NCI-H510A treated with DMSO at 0.1 percent for 48 hours (cell line): ENCODE data around the gene TJAP1.
A peak's percentile ranks its signal among the peaks of the same experiment; 100 is the strongest.

ENCODE experiments used
- DNase-seq: peaks from one replicate; lab custom pipeline; 2025; lab: John Stamatoyannopoulos, UW

TJAP1 gene, protein sequence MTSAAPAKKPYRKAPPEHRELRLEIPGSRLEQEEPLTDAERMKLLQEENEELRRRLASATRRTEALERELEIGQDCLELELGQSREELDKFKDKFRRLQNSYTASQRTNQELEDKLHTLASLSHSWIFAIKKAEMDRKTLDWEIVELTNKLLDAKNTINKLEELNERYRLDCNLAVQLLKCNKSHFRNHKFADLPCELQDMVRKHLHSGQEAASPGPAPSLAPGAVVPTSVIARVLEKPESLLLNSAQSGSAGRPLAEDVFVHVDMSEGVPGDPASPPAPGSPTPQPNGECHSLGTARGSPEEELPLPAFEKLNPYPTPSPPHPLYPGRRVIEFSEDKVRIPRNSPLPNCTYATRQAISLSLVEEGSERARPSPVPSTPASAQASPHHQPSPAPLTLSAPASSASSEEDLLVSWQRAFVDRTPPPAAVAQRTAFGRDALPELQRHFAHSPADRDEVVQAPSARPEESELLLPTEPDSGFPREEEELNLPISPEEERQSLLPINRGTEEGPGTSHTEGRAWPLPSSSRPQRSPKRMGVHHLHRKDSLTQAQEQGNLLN

DNA sequence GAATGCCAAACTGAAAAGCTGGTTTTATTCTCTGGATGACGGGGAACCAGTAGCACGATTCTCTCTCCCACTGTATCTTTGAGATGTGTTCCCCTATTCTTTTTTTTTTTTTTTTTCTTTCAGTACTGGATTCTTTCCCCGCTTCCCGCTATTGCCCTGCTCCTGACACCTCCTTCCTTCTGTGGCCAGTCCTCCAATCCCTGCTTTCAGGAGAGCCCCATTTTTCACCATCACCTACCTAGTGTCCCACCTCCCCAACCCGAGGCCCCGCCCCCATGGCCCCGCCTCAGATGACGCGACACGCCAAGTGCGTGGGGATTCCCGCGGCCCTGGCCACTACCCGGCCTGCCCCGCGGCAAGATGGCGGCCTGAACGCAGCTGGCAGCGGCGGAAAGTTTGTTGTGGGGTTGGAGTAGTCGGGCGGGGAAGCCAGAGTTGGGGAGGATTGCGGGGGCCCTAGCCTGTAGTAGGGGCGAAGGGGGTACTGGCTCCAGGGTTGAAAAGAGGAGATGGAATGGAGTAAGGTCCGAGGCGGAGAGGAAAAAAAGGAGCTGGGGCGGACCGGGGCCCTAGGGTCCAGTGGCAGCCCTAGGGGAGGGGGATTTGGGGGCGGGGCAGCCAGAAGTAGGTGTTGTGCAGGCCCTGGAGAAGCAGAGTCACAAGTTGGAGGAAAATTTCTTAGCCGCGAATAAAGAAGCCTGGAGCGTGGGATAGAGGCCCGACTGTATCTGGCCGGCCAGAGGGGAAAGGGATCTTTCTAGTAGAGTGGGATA is at the start of gene TJAP1:
Gene TJAP1 (plus strand): TSS at position 336 of the 773 bp plus-strand sequence. CDS start 21,432 bp downstream, outside the sequence.
- DNase-seq: peak; percentile 93

DNA sequence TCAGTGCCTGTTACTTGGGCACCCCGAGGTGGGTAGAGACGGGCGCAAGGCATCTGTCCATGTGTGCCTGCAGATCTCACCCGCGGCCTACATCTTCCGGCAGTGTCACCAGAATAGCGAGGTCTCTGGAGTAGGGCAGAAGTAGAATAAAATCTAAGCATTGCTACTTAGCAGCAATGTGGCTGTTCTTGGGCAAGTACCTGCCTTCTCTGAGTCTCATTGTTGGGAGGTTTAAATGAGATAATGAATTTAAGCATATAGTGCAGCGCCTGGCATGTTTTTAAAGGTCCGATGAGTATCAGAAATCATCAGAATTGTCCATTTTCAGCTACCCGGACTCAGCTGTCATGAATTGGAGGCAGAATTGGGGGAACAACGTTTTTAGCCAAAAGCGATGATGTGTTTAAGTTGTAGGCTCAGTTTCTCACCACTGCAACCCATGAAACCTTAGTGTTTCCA is 49.2 kb upstream of the TJAP1 start:
- DNase-seq: peak; percentile 44

DNA sequence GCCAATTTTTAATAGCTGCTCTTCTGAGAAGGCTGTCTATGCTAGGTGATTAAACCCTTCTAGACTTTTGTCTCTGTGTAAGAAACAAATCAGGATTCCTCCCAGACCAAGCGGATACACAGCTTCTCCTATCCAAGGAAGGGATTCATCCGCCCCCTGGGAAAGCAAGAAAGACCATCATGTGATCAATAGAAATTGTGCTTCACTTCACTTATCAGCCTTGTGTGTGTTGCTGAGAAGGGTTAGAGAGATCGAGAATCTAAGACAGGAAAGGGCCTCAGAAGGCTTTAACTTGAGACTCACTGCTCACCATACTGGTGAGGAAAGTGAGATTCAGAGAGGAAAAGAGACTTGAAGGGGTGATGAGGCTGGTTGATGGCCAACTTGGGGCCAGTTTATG is 48.5 kb upstream of the TJAP1 start:
- DNase-seq: no peak

DNA sequence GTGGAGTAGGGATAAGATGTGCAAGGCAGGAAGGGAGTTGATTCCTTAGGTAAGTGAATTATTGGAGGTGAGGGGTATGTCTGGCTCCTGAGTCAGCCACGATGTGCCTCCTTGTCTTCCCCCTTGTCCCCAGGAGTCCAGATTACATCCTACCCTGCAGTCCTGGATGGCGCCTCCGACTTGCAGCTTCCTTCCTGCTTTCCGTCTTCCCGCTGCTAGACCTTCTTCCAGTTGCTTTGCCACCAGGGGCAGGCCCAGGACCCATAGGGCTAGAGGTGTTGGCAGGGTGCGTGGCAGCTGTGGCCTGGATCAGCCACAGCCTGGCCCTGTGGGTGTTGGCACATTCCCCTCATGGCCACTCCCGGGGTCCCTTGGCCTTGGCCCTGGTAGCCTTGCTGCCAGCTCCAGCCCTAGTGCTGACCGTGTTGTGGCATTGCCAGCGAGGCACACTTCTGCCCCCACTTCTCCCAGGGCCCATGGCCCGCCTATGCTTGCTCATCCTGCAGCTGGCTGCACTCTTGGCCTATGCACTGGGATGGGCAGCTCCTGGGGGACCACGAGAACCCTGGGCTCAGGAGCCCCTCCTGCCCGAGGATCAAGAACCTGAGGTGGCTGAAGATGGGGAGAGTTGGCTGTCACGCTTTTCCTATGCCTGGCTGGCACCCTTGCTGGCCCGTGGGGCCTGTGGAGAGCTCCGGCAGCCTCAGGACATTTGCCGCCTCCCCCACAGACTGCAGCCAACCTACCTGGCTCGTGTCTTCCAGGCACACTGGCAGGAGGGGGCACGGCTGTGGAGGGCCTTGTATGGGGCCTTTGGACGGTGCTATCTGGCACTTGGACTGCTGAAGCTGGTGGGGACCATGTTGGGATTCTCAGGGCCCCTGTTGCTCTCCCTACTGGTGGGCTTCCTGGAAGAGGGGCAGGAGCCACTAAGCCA is 45.1 kb upstream of the TJAP1 start:
- no peak for DNase-seq

DNA sequence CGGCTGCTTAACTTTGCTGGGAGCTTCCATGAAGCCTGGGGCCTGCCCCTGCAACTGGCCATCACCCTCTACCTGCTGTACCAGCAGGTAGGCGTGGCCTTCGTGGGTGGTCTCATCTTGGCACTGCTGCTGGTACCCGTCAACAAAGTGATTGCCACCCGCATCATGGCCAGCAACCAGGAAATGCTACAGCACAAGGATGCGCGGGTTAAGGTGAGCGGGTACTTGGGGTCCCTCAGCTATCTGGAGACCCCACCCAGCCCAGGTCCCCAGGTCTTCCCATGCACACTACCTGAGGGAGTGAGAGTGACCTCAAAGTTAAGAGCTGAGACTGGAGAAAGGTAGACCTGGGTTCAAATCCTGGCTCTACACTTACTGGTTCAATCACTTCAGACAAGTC is 44.2 kb upstream of the TJAP1 start:
- DNase-seq: no peak

DNA sequence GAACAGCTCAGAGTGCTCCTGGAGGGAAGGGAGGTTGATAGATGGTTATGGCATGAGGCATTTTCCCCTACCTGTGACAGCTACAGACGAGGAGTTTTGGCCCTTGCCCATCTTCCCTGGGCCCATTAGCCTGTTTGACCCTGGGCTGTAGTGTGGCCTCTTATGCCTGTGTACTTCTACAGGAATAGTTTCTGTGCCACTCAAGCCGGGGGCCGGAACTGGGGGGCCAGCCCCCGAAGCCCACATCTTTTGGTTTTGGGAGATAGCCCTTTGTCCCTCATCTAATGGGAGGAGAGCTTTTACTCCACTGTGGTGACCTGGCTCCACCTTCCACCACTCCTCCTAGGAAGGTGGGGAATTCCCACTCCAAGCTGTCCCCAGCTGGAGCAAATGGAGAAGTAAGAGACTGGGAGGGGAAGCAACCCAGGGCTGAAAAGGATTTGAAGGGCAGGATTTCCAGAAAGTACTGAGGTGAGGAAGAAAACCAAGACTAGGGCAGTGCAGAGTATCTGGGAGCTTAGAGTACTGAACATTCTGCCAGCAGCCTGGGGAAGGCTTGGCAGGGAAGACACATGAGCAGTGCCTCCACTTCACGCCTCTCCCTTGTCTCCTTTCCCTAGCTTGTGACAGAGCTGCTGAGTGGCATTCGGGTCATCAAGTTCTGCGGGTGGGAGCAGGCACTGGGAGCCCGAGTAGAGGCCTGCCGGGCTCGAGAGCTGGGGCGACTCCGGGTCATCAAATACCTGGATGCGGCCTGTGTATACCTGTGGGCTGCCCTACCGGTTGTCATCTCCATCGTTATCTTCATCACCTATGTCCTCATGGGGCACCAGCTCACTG is 43.1 kb upstream of the TJAP1 start:
- no peak for DNase-seq

DNA sequence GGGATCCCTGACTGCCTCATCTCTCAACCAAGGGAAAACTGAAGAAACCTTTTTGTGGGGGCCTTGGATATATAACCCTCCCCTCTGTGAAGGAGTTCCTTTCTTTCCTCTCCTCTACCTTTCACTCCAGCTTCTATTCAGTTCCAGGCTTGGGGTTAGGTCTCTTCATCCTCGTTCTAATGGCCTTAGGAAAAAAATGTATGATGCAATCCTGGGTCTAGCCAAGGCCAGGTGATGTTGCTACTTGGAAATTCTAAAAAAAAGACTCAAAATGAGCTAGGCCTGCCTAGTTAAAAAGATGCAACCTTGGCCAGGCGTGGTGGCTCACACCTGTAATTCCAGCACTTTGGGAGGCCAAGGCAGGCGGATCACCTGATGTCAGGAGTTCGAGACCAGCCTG is 42.4 kb upstream of the TJAP1 start:
- no peak for DNase-seq

DNA sequence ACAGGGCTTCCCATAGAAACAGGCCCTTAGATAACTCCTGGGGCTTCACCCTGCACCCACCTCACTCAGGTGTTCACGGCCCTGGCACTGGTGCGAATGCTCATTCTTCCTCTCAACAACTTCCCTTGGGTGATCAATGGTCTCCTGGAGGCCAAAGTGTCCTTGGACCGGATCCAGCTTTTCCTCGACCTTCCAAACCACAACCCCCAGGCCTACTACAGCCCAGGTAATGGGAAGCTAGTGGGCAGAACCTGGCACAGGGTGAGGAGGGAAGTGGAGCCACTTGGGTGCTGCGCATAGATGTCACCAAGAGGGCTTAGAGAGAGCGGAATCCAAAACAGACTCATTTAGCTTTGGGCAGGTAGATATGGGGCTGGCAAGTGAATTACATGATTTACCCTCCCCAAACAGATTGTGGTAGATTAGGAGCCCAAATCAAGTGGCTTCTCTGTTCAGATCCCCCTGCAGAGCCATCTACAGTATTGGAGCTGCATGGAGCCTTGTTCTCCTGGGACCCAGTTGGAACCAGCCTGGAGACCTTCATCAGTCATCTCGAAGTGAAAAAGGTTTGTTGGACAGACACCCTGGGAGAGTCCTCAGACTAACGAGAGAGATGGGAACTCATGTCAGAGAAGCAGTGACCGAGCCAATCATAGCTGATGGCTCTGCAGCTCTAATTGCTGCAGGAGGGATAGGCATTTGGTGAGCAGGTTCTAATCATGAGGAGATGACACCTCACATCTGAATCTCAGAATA is 41.5 kb upstream of the TJAP1 start:
- DNase-seq: no peak

DNA sequence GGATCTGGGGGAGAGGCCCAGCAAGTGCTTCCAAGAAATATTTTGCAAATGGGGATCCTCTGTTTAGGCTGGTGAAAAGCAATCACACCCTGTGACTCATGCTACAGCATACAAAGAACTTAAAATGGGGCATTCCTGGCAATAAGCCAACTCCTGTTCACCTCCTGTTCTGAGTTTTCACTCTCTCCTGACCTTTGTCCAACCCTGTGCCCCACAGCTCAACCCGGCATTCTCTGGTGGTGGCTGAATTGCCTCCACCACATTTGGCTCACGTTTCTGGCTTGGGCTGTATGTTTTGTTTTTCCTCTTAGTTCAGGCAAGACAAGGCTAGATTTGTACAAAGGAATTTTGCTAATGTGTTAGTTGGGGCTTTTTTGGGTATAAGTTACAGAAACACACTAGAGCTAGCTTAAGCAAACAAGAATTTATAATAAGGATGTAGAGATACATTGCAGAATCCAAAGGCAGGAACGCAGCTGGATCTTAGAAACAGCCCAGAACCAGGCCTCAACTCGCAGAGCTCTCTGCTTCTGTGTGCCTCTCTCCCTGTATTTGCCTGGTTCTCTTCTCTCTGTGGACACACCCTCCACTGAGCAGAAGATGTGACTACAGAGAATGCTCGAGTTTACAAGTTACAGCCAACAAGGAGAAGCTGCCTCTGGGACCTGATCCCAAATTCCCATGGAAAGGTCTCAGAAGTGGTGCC is 40.6 kb upstream of the TJAP1 start:
- DNase-seq: no peak

DNA sequence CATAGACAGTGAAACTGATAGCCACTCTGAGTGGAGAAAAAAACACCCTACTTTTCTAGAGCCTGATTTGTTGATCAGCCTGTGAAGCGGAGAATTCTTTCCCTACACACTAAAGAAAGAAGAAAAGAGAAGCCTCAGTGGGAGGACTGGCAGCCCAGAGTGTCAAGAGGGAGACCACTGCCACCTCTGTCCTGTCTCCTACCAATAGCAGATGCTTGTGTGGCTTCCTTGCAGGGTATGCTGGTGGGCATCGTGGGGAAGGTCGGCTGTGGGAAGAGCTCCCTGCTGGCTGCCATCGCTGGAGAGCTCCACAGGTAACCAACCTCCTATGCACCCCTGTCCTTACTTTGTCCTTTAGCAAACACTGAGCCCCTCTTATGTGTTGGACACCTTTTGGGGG is 39.7 kb upstream of the TJAP1 start:
- DNase-seq: no peak

DNA sequence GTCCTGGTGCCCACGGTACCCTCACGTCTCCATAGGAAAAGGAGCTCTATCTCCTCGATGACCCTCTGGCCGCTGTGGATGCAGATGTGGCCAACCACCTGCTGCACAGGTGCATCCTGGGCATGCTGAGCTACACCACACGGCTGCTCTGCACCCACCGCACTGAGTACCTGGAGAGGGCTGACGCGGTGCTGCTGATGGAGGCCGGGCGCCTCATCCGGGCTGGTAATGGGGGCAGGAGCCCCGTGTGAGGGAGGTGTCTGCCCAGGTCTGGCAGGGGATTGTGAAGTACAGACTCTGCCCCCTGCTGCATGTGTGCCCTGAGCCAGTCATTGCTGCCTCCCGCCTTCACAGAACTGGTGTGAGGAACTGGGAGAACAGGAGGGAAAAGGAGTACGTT is 34.4 kb upstream of the TJAP1 start:
- DNase-seq: no peak

DNA sequence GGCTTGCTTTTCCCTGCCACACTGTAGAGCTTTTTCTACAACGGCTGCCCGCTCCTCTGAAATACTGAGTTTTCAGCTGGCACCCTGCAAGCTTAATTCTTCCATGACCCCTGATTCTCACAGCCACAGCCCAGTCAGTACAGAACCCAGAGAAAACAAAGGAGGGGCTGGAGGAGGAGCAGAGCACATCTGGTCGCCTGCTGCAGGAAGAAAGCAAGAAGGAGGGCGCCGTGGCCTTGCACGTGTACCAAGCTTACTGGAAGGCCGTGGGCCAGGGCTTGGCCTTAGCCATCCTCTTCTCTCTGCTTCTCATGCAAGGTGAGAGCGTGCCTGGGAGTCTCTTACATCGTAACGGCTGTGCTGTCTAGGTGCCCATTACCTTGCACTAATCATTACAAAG is 33.3 kb upstream of the TJAP1 start:
- DNase-seq: no peak

DNA sequence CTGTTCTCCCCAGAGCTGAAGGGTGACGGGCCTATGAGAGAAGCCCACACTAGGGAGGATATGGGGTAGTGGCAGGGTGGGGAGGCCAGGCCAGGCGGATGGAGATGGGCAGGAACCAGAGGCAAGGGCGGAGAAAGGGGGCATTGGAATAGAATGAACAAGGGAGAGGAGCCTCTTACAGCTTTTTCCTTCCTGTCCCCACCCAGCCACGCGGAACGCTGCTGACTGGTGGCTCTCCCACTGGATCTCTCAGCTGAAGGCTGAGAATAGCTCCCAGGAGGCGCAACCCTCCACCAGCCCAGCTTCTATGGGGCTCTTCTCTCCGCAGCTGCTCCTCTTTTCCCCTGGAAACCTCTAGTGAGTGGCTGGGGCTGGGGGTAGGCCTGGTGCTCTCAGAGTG is 32.8 kb upstream of the TJAP1 start:
- DNase-seq: no peak

DNA sequence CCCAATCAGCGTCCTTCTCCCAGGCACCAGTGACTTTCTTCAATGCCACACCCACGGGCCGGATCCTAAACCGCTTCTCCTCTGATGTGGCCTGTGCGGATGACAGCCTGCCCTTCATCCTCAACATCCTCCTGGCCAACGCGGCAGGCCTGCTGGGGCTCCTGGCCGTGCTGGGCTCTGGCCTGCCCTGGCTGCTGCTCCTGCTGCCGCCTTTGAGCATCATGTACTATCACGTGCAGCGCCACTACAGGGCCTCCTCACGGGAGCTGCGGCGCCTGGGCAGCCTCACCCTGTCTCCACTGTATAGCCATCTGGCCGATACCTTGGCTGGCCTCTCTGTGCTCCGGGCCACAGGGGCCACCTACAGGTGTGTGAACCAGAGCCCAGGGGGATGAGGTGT is 31.8 kb upstream of the TJAP1 start:
- no peak for DNase-seq

DNA sequence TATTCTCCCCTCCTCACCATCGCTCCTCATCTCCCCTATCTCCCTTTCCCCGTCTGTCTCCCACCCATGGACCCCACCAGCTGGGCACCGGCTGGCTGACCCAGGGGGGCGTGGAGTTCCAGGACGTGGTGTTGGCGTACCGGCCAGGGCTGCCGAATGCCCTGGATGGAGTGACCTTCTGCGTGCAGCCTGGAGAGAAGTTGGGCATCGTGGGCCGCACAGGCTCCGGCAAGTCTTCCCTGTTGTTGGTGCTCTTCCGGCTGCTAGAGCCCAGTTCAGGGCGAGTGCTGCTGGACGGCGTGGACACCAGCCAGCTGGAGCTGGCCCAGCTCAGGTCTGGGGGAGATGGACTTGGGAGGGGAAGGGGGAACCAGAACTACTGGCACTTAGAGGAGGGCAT is 29.8 kb upstream of the TJAP1 start:
- no peak for DNase-seq

DNA sequence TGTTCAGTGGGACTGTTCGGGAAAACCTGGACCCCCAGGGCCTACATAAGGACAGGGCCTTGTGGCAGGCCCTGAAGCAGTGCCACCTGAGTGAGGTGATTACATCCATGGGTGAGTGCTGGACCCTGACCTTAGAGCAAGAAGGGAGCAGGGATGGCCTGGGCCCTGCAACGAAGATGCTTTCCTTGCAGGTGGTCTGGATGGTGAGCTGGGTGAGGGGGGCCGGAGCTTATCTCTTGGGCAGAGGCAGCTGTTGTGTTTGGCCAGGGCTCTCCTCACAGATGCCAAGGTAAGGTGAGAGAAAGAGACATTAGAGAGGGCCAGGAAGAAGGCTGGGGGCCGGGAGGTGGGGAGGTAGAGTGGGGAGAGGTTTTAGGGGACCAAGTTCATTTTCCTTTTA is 28.5 kb upstream of the TJAP1 start:
- DNase-seq: no peak

DNA sequence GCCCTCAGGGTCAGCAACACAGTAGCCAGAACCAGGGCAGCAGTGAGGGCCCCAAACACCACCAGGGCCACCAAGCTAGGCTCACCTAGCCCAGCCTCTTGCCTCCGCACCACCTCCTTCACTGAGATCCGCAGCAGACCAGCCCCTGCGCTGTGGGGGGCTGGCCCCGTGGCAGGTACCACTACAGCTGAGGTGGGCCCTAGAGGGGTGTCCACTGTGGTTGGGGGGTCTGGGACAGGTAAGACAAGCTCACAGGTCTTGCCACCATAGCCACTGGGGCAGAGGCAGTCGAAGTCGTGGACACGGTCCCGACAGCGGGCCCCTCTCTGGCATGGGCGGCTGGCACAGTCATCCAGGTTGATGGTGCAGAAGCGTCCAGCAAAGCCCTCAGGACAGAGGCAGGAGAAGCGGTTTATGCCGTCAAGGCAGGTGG is 26.7 kb upstream of the TJAP1 start:
- no peak for DNase-seq

DNA sequence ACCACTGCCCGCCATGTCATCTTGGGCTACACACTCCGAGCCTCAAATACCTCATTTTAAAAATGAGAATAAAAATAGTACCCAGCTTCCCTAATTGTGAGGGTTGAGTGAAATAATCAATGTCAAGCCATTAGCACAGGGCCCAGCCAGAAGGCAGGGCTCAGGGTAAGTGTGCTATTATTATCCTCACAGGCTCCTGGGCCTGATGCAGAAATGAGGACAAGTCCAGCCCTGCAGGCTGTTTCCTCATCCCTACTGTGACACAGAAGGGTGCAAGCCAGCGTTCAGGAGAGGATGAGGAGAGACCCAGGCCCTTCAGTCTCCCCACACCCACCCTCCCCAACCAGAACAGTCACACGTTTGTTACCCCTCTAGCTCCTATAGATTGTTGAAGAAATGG is 26.0 kb upstream of the TJAP1 start:
- no peak for DNase-seq

DNA sequence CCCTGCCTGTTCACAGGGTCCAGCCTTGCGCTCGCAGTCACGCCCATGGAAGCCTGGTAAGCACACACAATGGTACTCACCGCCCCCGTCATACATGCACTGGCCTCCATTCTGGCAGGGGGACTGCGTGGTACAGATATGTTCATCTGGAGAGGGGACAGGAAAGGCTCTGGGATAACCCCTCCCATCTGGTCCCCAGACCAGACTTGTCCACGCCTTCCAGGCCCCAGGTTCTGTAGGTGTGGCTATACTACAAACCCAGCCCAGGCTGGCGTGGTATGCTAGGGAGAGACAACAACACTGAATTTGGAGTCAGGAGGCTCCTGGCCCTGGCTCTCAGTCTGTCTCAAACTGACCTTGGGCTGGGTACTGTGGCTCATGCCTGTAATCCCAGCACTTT is 25.4 kb upstream of the TJAP1 start:
- DNase-seq: no peak

DNA sequence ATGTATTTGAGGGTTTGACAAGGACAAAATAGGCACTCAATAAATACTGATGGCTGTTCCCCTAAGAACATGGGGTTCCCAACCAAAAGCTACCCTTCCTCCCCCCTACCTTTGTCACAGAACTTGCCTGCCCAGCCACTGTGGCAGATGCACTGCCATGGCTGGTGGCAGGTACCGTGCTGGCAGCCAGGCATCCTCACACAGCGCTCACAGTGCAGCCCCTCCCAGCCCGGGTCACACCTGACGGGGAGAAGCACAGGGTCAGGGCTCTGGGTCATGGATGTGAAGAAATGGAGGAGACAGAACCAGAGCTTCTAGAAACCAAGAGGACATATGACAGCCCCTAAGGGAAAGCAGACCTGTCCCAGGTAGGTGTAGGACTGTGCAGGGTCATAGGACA is 24.5 kb upstream of the TJAP1 start:
- no peak for DNase-seq
